Transverse colon (tissue), 4 donors: Measurements from ENCODE around the gene NUCB1. TPM values are rescaled to one million over a fixed set of nuclear protein-coding genes. Genes with fewer than 3 reads are reported as not detected.

ENCODE experiments used
- DNase-seq: peaks from one replicate; pipeline ENCODE4 v3.0.0-alpha.2; 2019
- H3K27ac ChIP-seq, 4 donors: fragments of 200-600 bp; sonication (generic); 2 replicates each; pipeline ENCODE4 v1.5.1; 2016 to 2018; ENCODE audit warnings: inconsistent platforms in 4 of 4
- H3K27me3 ChIP-seq: fragments of 200-600 bp; sonication (generic); 2 replicates; pipeline ENCODE4 v1.5.1; 2017; ENCODE audit warnings: inconsistent platforms
- H3K36me3 ChIP-seq, 4 donors: fragments of 200-600 bp; sonication (generic); 2 replicates each; pipeline ENCODE4 v1.5.1; 2017 to 2019; ENCODE audit warnings: inconsistent platforms in 4 of 4
- H3K4me1 ChIP-seq, 4 donors: fragments of 200-600 bp; sonication (generic); 2 replicates each; pipeline ENCODE4 v1.5.1; 2017 to 2020; ENCODE audit warnings: inconsistent platforms in 4 of 4
- H3K4me3 ChIP-seq, 4 donors: fragments of 200-600 bp; sonication (generic); 1 replicate in 1 of 4; 2 replicates in 3 of 4; pipeline versions ENCODE4 v1.5.1 to v1.6.1; 2017 to 2019; ENCODE audit warnings: inconsistent platforms in 4 of 4
- H3K9me3 ChIP-seq, 2 donors: fragments of 200-600 bp; sonication (generic); 2 replicates each; pipeline ENCODE4 v1.5.1; 2017 to 2019; ENCODE audit warnings: inconsistent platforms in 2 of 2
- EP300 ChIP-seq: sonication (generic); formaldehyde crosslinking; IDR thresholded peaks from one replicate; pipeline ENCODE4 v1.6.1; 2017; ENCODE audit warnings: antibody characterized with exemption, low read depth
- POLR2A ChIP-seq: fragments of 450-650 bp; IDR thresholded peaks from one replicate; pipeline ENCODE4 v1.6.1; 2016; ENCODE audit warnings: antibody characterized with exemption, mild to moderate bottlenecking, moderate library complexity
- POLR2AphosphoS5 ChIP-seq, 3 donors: sonication (generic); formaldehyde crosslinking; IDR thresholded peaks; one replicate each; pipeline ENCODE4 v1.6.1; 2016; ENCODE audit warnings: antibody characterized with exemption in 3 of 3
- WGBS, 2 donors: methylation state at CpG; one replicate each; pipeline ENCODE4 v1.1.5; 2018; ENCODE audit warnings: low coverage in 1 of 2; 5-methylcytosine and 5-hydroxymethylcytosine counted together
- in situ Hi-C, 4 donors: fragments of 200-750 bp; cut with MboI; loops; one replicate each; pipeline versions ENCODE4 v1.15.0 to v1.15.1; 2017; ENCODE audit warnings: low sequenced_read_pairs in 3 of 4, low pct_ligation_motif_present in 1 of 4, low pct_unique_long_range_greater_than_20kb in 1 of 4
- intact Hi-C: fragments of 100-400 bp; cut with DNase I; formaldehyde crosslinking; loops from one replicate; pipeline ENCODE4 v1.15.1; 2023; ENCODE audit warnings: low total_unique reads
- total RNA-seq, 4 donors: library from RNA; depleted of rRNA; stranded (reverse); fragments of >200 nt; gene quantifications; one replicate each; pipeline ENCODE4 v1.1.0, GENCODE V29; 2016
- TF ChIP-seq, protein P1 (sequence below), 5 experiments: fragments of 200-600 bp in 3 of 5; fragments of 450-650 bp in 2 of 5; sonication (generic) in 3 of 5; IDR thresholded peaks; 1 replicate in 2 of 5; 2 replicates in 3 of 5; pipeline ENCODE4 v1.5.1; 2016 to 2017; ENCODE audit warnings: antibody characterized with exemption in 5 of 5, inconsistent platforms in 3 of 5, mild to moderate bottlenecking in 2 of 5, moderate library complexity in 1 of 5

The NUCB1 gene
- total RNA-seq, 4 donors from 2014 or later = 135 to 196 (median 174) TPM

DNA sequence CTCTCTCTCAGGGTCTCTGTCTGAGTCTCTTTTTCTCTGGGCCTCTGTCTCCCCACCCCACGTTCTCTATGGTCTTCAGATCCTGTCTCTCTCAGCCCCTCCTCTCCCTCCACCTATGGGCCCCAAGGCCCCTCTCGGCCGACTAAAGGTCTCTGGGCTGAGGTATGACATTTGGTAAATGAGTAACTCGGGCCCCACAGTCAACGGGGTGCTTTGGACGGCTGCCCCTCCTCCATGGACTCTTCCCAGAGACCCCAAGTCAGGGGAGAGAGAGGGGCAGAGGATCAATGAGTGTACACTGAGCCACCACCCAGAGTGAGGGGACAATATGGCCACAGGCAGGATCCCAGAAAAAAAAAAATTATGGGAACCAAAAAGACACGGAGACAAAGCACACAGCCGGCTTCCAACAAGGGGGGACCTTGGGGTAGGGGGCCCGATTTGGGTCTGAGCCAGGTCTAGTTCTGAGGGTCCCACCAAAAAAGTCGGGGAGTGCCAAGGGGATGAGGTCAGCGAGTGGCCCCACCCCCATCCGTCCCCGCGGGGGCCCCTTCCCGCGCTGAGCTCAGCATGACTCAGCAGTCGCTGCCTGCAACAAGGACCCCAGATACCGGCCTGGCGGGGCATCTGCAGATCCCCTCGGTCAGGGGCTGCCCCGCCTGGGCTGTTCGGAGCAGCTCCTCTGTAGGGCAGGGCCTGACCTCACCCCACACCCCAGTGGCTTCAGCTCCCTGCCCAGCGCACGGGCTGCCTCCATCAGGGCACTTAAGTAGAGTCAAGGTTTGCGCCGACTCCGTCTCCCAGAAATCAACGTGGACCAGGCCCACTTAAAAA lies 63.5 kb downstream of the NUCB1 start:
- TF ChIP-seq POLR2A (peak; percentile 17), POLR2AphosphoS5 (IDR thresholded peaks at IDR 0.05) (peak; percentile 62 to 77 (median 68)), EP300 (no peak)
- TF ChIP-seq, protein P1, sequence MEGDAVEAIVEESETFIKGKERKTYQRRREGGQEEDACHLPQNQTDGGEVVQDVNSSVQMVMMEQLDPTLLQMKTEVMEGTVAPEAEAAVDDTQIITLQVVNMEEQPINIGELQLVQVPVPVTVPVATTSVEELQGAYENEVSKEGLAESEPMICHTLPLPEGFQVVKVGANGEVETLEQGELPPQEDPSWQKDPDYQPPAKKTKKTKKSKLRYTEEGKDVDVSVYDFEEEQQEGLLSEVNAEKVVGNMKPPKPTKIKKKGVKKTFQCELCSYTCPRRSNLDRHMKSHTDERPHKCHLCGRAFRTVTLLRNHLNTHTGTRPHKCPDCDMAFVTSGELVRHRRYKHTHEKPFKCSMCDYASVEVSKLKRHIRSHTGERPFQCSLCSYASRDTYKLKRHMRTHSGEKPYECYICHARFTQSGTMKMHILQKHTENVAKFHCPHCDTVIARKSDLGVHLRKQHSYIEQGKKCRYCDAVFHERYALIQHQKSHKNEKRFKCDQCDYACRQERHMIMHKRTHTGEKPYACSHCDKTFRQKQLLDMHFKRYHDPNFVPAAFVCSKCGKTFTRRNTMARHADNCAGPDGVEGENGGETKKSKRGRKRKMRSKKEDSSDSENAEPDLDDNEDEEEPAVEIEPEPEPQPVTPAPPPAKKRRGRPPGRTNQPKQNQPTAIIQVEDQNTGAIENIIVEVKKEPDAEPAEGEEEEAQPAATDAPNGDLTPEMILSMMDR (IDR thresholded peaks at IDR 0.05) = no peak

DNA sequence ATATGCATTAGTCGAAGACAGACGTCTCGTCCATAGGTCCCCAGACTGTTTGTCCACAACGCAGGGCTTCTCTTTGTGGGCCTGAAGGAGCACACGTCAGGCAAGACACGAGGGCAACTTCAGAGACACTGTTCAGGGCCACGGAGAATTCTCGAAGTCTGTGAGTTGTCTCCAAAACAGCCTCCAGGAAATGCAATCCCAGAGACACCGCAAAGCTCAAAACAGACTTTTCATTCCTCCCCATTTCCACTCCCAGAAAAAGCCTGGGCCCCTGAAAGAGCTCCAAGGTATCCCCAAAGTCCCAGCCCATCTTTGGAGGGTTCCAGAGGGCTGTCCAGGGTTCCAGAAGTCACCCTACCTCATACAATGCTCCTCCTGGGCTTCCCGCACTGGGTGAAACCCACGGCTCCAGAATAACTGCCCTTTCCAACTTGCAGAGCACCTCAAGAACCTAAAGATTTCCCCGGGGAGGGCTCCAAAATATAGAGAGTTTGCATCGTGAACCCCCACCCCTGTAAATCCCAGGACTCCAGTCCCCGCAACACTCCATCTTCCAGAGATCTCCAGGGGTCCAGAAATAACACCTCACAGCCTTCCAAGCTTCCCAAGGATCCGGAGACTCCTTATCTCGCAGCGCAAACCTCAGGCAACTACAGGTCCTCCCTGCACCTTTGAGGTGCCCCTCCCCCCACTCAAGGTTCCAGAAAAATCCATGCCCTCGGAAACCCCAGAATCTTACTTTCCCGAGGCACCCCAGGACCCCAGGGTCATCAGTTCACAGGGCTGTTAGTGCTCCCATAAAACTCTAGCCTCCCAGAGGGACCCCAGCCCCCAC lies 64.3 kb downstream of the NUCB1 start:
- H3K9me3 ChIP-seq = no peaks in the 10 kb centered on the region
- DNase-seq = peak; percentile 47
- no peaks in the 10 kb centered on the region for H3K27me3 ChIP-seq
- TF ChIP-seq EP300 = no peak
- TF ChIP-seq POLR2A = no peak
- TF ChIP-seq, protein P1 (IDR thresholded peaks at IDR 0.05) = no peak
- TF ChIP-seq POLR2AphosphoS5 (IDR thresholded peaks at IDR 0.05) = no peak
- WGBS, 2 donors = 0 to 12% methylated on average over 7 to 15 of the region's 19 CpGs
- in situ Hi-C loops = loop anchor here in 1 of 4 donors (25.0 kb wide), 1 partner anchor 102 kb away; the partner anchor contains the start of genes PLEKHA4 and PPP1R15A
- H3K4me1 ChIP-seq = peaks cover 37 to 72% (median 63%) of the 10 kb centered on the region in 4 donors
- H3K4me3 ChIP-seq = peak overlapping the region; percentile 28 to 99 (median 84)
- peak overlapping the region; percentile 94 to 97 (median 96) for H3K27ac ChIP-seq
- intact Hi-C loops = loop anchor here (10.0 kb wide), 2 partner anchors 60 to 90 kb away; partner anchors contain the start of genes NUCB1 and PPP1R15A
- peaks cover 0 to 10% (median 3%) of the 10 kb centered on the region in 4 donors for H3K36me3 ChIP-seq

More for the DNA sequence above, 63.5 kb downstream of the NUCB1 start:
- Histone ChIP-seq H3K27ac (peak overlapping the region; percentile 94 to 97 (median 96)), H3K27me3 (no peaks in the 10 kb centered on the region), H3K4me1 (peaks cover 37 to 73% (median 63%) of the 10 kb centered on the region in 4 donors), H3K36me3 (peaks cover 0 to 10% (median 3%) of the 10 kb centered on the region in 4 donors), H3K9me3 (no peaks in the 10 kb centered on the region), H3K4me3 (peak overlapping the region in 2 of 4 donors; percentile 81 to 99)
- 5 to 7% methylated on average over 4 to 16 of the region's 28 CpGs for WGBS, 2 donors
- in situ Hi-C loops (loop anchor here in 1 of 4 donors (25.0 kb wide), 1 partner anchor 101 kb away; the partner anchor contains the start of genes PLEKHA4 and PPP1R15A), intact Hi-C loops (loop anchor here (10.0 kb wide), 2 partner anchors 59 to 89 kb away; partner anchors contain the start of genes NUCB1 and PPP1R15A)
- peak; percentile 88 for DNase-seq

DNA sequence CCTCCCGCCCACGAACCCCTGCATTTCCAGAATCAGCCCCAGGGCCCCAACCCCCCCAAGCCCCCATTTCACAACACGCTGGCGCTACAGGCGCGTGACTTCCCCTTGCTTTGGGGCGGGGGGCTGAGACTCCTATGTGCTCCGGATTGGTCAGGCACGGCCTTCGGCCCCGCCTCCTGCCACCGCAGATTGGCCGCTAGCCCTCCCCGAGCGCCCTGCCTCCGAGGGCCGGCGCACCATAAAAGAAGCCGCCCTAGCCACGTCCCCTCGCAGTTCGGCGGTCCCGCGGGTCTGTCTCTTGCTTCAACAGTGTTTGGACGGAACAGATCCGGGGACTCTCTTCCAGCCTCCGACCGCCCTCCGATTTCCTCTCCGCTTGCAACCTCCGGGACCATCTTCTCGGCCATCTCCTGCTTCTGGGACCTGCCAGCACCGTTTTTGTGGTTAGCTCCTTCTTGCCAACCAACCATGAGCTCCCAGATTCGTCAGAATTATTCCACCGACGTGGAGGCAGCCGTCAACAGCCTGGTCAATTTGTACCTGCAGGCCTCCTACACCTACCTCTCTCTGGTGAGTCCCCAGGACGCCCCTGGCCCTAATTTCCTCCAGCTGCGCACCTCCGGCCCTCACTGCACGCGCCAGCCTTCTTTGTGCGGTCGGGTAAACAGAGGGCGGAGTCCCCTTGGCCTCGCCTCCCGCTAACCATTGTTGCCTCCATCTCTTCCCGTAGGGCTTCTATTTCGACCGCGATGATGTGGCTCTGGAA lies 65.1 kb downstream of the NUCB1 start, which contains the start of gene FTL:
TSS of gene FTL (plus strand) at position 270 of the 766 bp plus-strand sequence. CDS start at position 469, 199 bp downstream.
- WGBS, 2 donors = 0 to 1% methylated on average over 5 to 39 of the region's 52 CpGs
- peak within 1 kb of the TSS; percentile 81 to 99 (median 86) for H3K4me3 ChIP-seq
- in situ Hi-C loops = loop anchor here in 1 of 4 donors (25.0 kb wide), 1 partner anchor 103 kb away; the partner anchor contains the start of genes PLEKHA4 and PPP1R15A
- H3K4me1 ChIP-seq = peaks cover 34 to 67% (median 61%) of the 10 kb centered on the region in 4 donors
- H3K27ac ChIP-seq = peak within 1 kb of the TSS; percentile 94 to 97 (median 96)
- peak; percentile 100 for TF ChIP-seq POLR2AphosphoS5 (IDR thresholded peaks at IDR 0.05)
- TF ChIP-seq POLR2A = peak; percentile 100
- no peak for TF ChIP-seq EP300
- TF ChIP-seq, protein P1 (IDR thresholded peaks at IDR 0.05) = no peak
- peak; percentile 98 for DNase-seq
- H3K27me3 ChIP-seq = no peaks in the 10 kb centered on the region
- no peaks in the 10 kb centered on the region for H3K9me3 ChIP-seq
- intact Hi-C loops = loop anchor here (10.0 kb wide), 2 partner anchors 60 to 90 kb away; partner anchors contain the start of genes NUCB1 and PPP1R15A
- peaks cover 0 to 12% (median 3%) of the 10 kb centered on the region in 4 donors for H3K36me3 ChIP-seq
